ENCODE results near the gene HPCAL1. TPM values are rescaled to one million over a fixed set of nuclear protein-coding genes. Genes with fewer than 3 reads are reported as not detected.

Gene HPCAL1
- total RNA-seq, 4 donors from 2014 or later = 18.6 to 59.5 (median 37.1) TPM

GRCh38 chr2:10278029-10278762 is 24.5 kb upstream of the HPCAL1 start:
- TF ChIP-seq, protein P1, sequence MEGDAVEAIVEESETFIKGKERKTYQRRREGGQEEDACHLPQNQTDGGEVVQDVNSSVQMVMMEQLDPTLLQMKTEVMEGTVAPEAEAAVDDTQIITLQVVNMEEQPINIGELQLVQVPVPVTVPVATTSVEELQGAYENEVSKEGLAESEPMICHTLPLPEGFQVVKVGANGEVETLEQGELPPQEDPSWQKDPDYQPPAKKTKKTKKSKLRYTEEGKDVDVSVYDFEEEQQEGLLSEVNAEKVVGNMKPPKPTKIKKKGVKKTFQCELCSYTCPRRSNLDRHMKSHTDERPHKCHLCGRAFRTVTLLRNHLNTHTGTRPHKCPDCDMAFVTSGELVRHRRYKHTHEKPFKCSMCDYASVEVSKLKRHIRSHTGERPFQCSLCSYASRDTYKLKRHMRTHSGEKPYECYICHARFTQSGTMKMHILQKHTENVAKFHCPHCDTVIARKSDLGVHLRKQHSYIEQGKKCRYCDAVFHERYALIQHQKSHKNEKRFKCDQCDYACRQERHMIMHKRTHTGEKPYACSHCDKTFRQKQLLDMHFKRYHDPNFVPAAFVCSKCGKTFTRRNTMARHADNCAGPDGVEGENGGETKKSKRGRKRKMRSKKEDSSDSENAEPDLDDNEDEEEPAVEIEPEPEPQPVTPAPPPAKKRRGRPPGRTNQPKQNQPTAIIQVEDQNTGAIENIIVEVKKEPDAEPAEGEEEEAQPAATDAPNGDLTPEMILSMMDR (IDR thresholded peaks at IDR 0.05; ENCODE audit: low read depth) = no peak

DNA sequence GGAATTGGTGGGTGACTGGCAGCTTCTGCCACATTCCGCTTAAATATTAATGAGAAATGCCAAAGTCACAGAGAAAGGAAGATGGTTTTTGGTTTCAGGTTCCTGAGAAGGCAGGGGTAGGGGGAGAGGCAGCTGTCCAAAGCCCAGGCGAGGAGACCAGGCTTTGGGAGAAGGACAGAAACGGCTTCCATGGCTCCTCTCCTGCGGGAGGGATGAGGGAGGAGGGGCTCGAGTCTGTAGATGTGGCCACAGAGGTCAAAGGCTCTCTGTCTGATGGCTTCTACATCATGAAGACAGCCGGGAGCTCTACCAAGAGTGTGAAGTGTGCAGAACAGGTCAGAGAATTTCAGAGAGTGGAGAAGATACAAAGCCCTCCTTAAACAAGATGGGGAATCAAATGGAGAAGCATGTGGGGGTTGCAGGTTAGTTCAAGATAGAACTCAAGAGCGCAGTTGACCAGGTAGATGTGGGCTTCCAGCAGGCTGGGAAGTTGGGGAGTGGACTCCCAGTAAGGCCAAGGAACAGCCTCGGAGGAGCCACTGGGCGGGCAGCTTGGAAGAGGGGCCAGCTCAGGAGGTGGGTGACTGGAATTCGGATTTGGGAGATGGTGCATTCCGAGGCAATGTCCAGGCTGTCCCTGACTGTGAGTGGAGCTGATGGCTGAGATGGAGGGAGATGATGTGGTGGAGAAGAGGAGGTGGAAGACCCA is 23.8 kb upstream of the HPCAL1 start:
- TF ChIP-seq, protein P1 (IDR thresholded peaks at IDR 0.05; ENCODE audit: low read depth) = no peak

DNA sequence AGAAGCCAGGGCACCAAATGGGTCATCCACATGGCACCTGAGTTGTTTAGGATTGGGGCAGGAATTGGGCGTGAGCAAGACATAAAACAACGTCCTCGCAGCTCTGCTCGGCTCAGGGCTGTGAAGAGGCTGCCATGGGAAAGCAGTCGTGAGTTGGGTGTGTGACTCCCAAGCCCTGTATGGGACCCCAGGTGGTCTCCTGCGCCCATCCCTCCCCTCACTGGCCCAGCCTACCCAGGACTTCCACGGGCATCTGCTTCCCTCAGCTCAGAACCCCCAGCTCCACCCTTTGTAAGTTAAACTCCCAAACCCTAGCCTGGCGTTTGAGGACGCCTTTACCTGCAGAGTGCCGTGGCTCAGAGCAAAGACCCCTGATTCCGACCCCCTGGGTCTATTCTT is 23.2 kb upstream of the HPCAL1 start:
- TF ChIP-seq, protein P1 (IDR thresholded peaks at IDR 0.05; ENCODE audit: low read depth) = no peak

- TF ChIP-seq, protein P1 (IDR thresholded peaks at IDR 0.05; ENCODE audit: low read depth) = no peak
Observed at GRCh38 chr2:10279946-10280463, 22.7 kb upstream of the HPCAL1 start.

DNA sequence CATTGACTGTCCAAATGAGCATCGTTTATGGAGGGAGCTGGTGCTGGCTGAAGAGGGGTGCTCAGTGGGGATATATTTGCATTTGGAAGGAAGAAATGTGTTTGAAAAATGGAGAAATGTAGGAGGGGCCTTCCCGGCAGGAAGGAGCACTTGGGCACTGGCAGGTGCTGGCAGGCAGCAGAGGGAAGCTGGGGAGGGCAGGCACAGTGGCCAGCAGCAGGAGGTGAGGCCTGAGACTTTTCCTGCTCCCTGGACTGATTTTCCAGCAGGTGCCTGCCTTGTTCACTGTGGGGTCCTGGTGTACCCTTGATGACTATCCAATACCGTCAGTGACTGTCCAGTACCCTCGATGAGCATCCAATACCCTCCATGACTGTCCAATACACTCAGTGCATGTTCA is 20.8 kb upstream of the HPCAL1 start:
- TF ChIP-seq, protein P1 (IDR thresholded peaks at IDR 0.05; ENCODE audit: low read depth) = no peak

DNA sequence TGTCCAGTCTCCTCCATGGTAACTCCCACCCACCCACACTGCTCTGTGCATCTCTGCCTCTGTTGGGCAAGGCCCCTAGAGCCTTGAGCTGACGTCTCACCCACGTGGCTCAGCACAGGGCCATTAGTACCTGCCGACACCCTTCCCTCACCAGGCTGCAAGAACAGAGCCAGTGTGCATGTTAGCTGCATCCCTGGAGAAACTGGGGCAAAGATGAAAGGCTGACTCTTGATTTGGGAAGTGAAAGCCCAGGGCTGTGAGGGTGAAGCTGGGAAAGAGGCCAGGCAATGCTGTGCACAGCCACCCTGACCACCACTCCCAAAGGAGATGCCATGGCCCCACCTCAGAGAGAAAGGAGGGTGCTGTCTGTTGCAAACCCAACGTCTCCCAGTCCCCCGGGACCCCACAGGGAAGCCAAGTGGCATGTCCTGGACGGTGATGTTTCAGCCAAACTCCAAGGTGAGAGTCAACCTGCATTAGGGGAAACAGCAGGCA is 20.0 kb upstream of the HPCAL1 start:
- TF ChIP-seq, protein P1 (IDR thresholded peaks at IDR 0.05; ENCODE audit: low read depth) = no peak

Data from subcutaneous adipose tissue (tissue), 4 donors.